EL (cell line): Measurements from ENCODE around the gene B3GNT9.

Experiments used
- DNase-seq: peaks from one replicate; pipeline ENCODE4 v3.0.0-alpha.2; 2016

Gene B3GNT9, protein sequence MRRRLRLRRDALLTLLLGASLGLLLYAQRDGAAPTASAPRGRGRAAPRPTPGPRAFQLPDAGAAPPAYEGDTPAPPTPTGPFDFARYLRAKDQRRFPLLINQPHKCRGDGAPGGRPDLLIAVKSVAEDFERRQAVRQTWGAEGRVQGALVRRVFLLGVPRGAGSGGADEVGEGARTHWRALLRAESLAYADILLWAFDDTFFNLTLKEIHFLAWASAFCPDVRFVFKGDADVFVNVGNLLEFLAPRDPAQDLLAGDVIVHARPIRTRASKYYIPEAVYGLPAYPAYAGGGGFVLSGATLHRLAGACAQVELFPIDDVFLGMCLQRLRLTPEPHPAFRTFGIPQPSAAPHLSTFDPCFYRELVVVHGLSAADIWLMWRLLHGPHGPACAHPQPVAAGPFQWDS

DNA sequence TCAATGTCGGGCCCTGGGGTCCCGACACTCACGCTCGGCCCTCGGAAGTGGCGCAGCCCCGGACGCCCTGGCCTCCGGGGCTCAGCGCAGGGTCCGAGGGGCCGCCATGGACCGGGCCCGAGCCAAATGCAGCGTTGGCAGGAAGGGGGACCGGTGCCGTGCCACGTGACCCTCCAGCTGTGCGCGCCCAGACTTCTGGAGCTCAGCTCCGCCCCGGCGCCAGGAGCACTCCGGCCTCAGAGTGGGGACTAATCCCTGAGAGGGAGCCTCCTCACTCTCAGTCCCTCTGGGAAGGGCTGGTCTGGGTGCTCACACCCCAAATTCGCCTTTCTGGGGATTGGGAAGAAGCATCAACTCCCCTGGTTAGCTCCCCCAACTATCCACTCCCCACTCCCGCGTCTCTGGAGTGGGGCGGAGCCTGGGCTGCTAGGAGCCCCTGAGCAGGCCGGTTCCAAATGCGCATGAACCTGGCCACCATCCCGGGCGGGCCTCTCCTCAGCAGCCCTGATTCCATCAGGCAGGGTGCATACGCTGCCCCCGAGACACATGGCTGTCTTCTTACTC is at the start of gene B3GNT9:
Gene B3GNT9, minus strand, starts transcription at position 166 of the 564 bp plus-strand sequence. CDS start 513 bp downstream, outside the sequence.
- DNase-seq = peak; percentile 80

DNA sequence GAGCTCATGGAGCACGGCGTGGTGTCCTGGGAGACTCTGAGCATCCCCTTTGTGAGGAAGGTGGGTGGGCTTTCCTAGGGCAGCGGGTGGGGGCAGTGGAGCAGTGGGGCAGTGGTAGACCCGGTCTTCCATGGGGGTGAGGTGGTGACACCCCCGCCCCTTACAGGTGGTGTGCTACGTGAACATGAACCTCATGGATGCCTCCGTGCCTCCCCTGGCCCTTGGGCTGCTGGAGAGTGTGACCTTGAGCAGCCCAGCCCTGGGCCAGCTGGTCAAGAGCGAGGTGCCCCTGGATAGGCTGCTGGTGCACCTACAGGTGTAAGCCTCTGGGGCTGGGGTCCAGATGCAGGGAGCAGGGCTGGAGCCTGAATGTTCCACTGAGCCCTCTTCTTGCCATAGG is 49.7 kb upstream of the B3GNT9 start:
- DNase-seq = no peak

DNA sequence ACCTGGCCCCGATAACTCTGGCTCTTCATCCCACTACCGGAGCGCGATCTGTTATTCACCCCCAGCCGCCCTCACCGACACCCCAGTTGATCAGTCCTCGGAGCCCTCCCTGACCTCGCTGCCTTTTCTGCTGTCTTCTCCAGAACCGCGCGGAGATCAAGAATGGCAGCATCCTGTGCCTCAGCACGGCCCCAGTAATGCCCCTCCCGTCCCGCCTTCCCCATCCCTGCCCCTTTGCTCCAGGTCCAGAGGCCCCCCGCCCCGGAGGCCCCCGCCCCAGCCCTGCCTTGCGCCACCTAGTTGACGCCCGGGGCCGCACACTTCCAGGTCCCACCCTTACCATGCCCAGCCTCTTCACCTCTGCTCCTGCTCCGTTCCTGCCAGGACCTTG is 49.0 kb upstream of the B3GNT9 start:
- no peak for DNase-seq

DNA sequence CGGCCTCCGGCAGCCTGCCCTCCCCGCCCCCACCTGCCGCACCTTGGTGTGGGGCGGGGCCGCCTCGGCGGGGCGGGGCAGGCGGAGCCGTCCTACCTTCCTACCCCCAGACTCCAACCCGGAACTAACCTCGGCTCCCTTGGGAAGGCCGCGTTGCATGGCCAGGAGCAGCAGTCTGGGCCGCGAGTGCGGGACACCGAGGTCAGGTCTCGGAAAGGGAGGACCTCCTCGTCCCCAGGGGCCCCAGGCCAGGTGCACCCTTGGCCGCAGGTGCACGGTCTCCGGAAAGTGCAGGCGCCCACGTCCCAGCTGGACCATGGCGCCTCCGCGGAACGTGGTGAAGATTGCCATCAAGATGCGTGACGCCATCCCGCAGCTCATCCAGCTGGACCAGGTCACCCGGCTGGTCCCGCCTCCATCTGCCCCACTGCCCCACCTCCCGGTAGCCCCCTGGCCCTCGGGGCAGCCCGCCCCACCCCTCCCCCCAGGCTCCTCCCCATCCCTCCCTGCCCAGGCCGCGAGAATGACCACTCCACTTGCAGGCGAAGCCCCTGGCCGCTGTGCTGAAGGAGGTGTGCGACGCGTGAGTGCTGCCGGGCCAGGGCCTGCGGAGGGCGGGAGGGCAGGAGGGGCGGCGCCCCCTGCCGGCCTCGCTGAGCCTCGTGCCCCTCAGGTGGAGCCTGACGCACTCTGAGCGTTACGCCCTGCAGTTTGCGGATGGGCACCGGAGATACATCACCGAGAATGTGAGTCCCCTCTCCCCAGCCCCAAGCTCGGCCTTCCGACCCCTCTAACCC is 48.4 kb upstream of the B3GNT9 start, which contains the start of gene ELMO3:
Gene ELMO3, plus strand, starts transcription at position 121 of the 797 bp plus-strand sequence. Its CDS starts 196 bp downstream, at position 317.
- DNase-seq = no peak

DNA sequence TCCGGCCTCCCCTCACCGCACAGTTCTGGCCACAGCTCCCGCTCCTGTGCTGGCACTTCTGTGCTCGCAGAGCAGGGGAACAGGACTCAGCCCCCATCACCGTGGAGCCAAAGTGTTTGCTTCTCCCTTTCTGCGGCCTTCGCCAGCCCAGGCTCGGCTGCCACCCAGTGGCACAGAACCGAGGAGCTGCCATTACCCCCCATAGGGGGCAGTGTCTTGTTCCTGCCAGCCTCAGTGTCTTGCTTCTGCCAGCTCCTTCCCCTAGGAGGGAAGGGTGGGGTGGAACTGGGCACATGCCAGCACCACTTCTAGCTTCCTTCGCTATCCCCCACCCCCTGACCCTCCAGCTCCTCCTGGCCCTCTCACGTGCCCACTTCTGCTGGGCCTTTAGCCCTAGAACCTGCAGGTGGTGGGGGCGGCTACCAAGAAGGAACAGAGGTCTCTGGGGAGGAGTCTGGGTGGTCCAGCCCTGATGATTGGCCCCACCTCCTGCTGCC is 47.5 kb upstream of the B3GNT9 start:
- peak; percentile 26 for DNase-seq

DNA sequence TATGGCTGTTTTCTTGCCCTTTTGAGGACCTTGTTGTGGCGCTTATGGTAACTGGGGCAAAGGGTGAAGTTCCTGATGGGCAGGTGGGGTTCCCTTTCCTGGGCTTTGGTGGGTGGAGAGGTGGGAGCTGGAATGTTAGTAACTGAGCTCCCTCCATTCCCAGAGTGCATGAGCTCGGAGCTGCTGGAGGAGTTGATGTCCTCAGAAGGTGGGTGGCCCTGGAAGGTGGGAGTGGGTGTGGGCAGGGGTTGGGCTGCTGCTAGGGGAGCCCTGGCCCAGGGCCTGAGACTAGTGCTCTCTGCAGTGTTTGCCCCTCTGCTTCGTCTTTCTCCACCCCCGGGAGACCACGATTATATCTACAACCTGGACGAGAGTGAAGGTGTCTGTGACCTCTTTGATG is 46.9 kb upstream of the B3GNT9 start:
- no peak for DNase-seq

DNA sequence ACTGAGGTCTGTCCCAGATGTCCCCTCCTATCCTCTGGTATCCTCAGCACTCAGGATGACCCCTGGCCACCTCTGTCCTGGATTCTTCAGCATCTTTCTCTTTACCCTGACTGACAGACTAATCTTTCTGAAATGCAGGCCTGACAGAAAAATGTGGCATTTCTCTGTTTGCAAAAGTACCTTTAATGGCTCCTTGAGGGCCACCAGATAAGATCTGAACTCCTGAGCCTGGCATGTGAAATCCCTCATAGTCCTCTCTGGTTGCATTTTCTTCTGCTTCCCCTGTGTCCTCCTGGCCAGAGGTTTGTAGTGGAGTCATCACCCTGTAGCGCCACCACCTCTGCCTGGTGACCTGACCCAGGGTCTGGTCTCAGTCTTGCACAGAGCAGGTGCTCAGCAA is 46.1 kb upstream of the B3GNT9 start:
- no peak for DNase-seq

DNA sequence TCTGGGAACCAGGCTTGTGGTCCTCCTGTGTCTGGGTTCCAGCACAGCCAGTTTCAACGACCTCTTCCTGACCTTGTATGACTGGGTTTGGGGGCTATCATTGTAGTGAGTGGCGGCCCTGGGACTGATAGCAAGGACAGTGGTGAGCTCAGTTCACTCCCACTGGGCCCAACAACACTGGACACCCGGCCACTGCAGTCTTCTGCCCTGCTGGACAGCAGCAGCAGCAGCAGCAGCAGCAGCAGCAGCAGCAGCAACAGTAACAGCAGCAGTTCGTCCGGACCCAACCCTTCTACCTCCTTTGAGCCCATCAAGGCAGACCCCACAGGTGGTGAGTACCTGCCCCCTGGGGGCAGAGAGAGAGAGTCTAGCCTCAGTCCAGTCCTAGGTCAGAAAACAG is 44.9 kb upstream of the B3GNT9 start:
- no peak for DNase-seq

DNA sequence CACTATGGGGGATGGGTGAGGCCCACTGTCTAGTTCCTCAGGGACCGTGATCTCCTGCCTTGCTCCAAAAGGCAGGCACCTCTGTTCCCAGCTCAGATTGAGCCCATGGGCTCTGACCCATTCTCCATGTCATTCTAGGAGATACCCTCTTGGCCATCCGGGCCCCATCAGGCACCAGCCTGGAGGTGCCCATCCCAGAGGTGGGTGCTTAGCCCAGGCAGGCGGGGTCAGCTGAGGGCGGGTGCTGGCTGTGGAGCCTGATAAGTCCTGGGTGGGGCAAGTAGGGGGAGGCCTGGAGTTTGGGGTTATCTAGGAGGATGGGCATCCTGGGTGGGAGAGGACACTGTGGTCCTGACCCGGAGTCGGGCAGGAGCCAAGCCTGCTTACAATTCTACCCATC is 43.5 kb upstream of the B3GNT9 start:
- no peak for DNase-seq

DNA sequence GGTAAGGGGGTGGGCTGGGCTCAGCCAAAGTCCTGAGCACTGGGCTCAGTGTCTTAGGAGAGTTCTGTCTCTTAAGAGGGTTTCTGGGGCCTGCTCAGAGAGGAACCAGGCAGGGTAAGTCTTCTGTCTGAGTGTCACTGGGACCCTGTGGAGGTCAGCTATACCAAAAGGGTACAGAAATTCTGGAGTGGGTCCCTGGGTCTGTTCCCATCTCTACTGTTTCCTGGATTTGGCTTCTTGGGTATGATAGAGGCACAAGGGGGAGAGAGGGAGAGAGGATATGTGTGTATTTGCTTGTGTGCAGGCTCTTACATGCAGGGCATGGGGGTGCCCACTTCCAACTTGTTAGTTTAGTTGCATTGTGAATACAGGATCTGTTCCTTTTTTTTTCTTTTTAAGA is 42.7 kb upstream of the B3GNT9 start:
- no peak for DNase-seq

DNA sequence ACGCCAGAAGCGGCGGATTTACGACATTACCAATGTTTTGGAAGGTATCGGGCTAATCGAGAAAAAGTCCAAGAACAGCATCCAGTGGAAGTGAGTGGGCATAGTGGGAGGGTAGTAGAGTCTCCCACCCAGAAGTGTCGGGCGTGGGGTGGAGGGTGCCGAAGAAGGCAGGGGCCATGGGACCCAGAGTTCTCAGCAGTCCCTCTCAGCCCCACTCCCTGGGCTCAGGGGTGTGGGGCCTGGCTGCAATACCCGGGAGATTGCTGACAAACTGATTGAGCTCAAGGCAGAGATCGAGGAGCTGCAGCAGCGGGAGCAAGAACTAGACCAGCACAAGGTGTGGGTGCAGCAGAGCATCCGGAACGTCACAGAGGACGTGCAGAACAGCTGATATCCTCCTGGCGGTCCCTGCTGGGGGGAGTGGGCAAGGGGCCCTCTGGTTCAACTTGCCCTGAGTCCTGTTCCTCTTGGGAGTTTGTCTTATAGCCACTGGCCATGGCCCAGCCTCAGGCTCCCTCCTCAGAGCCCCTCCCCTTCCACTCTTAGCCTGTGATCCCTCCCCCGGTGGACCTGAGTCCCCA is 42.1 kb upstream of the B3GNT9 start:
- no peak for DNase-seq

DNA sequence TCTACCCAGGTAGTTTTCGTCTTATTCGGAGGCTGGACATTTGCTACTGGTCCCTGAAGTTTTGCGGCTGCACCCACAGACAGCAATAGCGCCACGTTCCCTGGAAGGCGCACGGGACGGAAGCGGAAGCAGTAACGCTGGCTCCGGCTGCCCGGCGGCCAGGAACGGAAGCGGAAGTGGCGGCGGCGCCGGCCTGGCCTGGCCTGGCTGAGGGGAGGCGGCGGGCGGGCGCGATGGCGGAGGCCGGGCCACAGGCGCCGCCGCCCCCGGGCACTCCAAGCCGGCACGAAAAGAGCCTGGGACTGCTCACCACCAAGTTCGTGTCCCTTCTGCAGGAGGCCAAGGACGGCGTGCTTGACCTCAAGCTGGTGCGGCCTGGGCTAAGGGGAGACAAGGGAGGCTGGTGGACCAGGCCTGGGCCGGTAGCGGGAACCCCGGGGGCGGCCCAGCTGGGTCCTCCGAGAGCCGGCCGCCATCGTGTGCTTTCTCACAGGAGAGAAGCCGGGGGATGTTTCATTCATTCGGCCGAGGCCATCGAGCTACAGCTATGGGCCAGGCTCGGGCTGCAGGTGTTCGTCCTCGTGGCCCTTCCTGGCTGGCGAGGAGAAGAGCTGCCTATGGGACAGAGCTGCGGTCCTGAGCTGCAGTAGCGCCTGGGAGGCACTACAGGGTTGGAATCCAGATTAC is 41.3 kb upstream of the B3GNT9 start, which contains the start of gene E2F4:
Gene E2F4, plus strand, starts transcription at position 161 of the 687 bp plus-strand sequence. Its CDS starts 73 bp downstream, at position 234.
- DNase-seq = peak; percentile 90

DNA sequence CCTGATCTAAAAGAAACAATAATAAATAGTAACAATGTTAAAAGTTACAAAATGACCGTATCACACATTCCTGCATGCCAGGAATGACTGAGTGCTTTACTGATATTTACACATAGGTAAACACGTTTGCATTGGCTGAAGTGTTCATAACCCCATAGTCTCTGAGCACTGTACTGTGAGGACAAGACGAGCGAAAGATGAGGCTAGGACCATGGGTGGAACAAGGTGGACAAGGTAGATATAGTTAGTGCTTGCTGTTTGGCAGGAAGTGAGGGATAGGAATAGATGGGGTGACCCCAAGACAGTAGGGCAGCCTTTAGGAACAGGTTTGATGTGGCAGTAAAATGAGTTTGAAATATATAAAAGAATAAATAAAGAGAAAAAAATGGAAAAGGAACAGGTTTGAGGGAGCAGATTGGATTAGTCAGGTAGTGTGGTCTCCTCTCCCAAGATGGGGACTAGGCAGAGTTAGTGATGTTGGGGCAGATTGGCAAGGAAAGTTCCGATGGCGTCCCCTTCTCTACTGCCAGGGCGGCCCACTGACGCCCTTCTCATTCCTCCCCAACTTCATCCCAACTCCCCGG is 40.7 kb upstream of the B3GNT9 start:
- DNase-seq = no peak

DNA sequence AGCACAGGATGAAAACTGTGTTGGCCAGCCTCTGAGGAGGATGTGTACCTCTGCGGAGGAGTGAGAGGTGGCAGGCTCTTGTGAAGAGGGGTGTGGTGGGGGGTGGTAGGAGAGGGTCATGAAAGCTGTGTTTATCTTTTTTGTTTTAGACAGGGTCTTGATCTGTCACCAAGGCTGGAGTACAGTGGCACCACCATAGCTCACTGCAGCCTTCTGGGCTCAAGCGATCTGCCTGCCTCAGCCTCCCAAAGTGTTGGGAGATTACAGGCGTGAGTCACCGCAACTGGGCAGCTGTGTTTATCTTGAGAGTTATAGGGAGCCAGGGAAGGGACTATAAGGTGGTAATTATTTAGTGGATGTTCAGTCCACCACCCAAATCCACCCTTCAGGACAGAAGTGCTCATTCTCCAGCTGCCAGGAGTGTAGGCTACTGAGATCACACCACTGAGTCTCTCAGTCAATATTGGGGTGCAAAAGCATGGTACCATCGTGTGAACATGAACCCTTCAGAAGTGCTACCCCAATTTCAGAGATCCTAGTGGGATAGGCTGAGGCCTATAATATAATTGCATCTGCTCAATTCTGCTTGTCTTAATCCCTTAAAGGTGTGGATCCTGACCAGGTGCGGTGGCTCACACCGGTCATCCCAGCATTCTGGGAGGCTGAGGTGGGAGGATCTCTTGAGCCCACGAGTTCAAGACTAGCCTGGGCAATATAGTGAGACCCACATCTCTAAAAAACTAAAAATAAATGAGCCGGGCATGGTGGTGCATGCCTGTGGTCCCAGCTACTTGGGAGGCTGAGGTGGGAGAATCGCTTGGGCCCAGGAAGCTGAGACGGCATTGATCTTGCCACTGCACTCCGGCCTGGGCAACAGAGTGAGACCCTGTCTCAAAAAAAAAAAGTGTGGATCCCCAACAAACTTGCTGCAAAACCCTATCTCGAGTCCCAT is 39.9 kb upstream of the B3GNT9 start:
- peak; percentile 45 for DNase-seq

DNA sequence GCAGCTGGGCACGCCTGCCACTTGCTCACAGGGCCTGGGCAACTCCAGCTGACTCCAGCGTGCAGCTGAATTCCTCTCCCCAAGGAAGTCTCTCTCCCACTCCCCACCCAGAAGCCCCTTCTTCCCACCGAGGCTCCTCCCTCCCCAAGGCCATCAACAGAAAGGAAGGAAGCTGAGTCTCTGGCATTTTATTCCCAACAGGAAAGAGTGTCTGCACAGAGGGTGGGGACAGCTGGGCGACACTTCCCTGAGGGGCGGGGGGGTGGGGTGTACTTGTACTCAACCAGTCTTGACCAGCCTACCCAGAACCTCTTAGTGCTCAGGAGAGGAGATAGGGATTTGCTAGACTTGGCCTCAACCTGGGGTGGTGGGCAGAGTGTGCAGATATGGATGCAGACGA is 39.2 kb upstream of the B3GNT9 start, which contains the start of gene EXOC3L1:
Gene EXOC3L1, minus strand, starts transcription at position 96 of the 400 bp plus-strand sequence. CDS start 460 bp downstream, outside the sequence.
- DNase-seq = no peak

DNA sequence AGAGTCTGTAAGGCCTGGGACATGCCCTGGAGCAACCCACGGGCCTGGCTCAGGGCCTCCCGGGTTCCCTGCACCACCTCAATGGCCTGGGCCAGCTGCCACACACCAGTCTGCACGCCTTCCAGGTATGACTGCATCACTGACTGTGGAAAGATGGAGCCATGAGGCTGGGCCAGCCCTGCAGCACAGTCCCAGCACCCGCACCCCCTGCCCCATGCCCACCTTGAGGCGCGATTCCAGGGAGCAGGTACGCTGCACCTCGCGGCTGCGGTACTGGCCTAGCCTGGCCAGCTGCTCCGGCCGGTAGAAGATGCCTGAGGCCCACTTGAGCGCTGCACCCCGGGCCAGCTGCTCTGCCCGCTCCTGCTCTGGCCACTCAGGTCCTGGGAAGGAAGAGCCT is 38.0 kb upstream of the B3GNT9 start:
- no peak for DNase-seq

DNA sequence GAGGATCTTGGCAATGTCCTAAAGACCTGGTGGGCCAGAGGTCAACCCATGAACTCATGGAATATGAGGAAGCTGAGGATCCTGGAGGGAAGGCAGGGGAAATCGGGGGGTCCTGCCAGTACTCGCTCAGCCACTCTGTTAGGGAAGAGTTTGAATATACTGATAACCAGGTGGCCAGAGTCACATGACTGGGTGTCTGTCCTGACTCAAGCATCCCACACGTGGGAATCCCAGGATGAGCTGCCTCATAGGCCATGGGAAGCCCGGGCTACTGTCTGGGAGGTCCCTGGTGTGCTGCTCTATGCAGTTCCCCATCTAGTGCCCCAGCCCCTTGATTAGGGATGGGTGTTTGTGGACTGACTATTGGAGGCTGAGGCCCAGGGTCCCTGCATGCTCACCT is 37.5 kb upstream of the B3GNT9 start:
- no peak for DNase-seq

DNA sequence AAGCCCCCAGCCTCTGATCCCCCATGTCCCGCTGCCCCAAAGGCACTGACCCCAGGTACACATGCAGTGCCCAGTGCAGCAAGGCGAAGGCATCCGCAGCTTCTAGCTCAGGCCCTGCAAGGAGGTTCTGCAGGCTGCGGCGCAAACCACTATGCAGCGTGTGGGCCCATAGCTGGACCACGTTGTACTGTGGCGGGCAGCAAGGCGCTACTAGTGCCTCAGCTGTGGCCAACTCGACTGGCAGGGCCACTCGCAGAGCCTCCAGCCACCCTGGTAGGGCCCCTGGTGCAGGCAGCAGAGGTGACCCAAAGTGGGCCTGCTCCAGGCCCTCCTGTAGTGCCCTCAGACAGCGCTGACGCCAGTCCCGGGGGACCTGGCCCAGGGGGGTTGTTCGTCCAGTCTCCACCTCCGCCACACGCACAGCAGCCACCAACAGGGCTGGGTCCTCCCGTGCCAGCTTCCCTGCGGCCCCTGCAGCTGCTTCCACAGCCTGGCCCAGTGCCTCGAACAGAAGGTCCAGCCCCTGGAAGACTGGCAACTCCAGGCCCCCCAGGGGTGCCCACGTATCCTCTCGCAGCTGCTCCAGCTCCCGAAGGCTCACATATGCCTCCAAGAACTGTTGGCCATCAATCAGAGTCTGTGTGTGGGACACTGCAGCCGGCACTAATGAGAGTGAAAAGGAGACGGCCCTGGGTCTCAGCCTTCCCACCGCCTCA is 36.5 kb upstream of the B3GNT9 start:
- DNase-seq = no peak

DNA sequence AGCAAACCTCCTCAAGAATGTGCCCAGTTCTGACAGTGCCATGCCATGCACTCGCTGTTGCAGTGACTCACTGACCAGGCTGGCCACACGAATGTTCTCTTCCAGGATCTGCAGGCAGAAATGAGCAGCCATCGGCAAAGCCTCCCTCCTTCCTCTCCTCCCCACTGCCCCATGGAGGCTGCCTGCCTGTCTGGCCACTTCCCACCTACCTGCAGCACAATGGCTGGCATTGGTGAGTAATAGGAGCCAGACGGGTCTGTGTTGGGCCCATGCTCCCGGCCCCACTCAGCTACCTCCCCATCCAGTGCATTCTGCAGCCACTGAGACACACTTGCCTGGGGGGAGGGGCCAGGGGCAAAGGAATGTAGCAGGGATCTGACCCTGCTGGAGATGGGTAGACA is 35.8 kb upstream of the B3GNT9 start:
- DNase-seq = peak; percentile 72

DNA sequence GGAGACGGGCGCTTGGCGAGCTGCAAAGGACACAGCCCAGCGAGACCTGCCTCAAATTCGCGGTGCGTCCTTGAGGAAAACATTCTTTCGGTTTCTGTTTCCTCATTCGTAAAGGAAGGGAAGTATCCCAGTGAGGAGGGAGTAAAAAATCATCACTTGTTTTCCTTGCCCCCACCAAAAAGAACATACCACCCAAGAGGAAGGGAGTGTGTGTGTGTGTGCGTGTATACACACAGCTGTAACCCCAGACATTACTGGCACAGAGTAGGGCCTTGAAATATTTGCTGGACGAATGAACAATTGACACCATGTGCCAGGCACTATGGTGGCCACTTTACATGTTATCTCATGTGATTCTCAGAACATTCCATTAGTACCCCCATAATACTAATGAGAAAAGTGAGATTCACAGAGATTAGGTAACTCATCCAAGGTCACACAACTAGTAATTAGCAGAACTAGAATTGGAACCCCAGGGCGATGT is 34.9 kb upstream of the B3GNT9 start:
- DNase-seq = no peak
